Neural cell (in vitro differentiated cells): ENCODE measurements around the gene SS18L1. TPM values are rescaled to one million over a fixed set of nuclear protein-coding genes. Genes with fewer than 3 reads are reported as not detected.

ENCODE experiments used
- H2AFZ ChIP-seq: fragments of 200-600, 300-800 bp; sonication (generic), shearing (Covaris generic); 2 replicates; pipeline ENCODE4 v1.6.0; 2014; ENCODE audit warnings: low read depth, mild to moderate bottlenecking, antibody characterized with exemption, low read length, moderate library complexity
- H3F3A ChIP-seq: fragments of 200-600 bp; shearing (Covaris generic); 2 replicates; pipeline ENCODE4 v1.6.1; 2016; ENCODE audit warnings: mild to moderate bottlenecking, moderate library complexity, mixed read lengths, antibody characterized with exemption, low read length; ENCODE audit not compliant: insufficient read depth, poor library complexity, severe bottlenecking
- H3K27ac ChIP-seq: fragments of 200-600, 300-800 bp; sonication (generic), shearing (Covaris generic); 2 replicates; pipeline ENCODE4 v1.5.1; 2014; ENCODE audit warnings: mild to moderate bottlenecking, low read length, moderate library complexity
- H3K27me3 ChIP-seq: fragments of 300-800, 200-600 bp; sonication (generic), shearing (Covaris generic); 2 replicates; pipeline ENCODE4 v1.6.0; 2014; ENCODE audit warnings: mild to moderate bottlenecking, low read depth, low read length, moderate library complexity; ENCODE audit not compliant: insufficient read depth
- H3K36me3 ChIP-seq: fragments of 300-800, 200-600 bp; sonication (generic), shearing (Covaris generic); 2 replicates; pipeline ENCODE4 v1.5.1; 2014; ENCODE audit warnings: mild to moderate bottlenecking, antibody characterized with exemption, low read length, moderate library complexity; ENCODE audit not compliant: insufficient read depth
- H3K4me2 ChIP-seq: fragments of 300-800, 200-600 bp; sonication (generic), shearing (Covaris generic); 2 replicates; pipeline ENCODE4 v1.6.0; 2014; ENCODE audit warnings: mild to moderate bottlenecking, low read length
- H3K4me3 ChIP-seq: fragments of 300-800, 200-600 bp; sonication (generic), shearing (Covaris generic); 2 replicates; pipeline ENCODE4 v1.5.1; 2014; ENCODE audit warnings: mild to moderate bottlenecking, low read length, moderate library complexity
- H3K79me2 ChIP-seq: fragments of 200-600 bp; shearing (Covaris generic); replicated peaks from 2 replicates; pipeline ENCODE4 v1.6.0; 2014; ENCODE audit warnings: mild to moderate bottlenecking, low read length, moderate library complexity; ENCODE audit not compliant: insufficient read depth
- H3K9ac ChIP-seq: fragments of 300-800, 200-600 bp; sonication (generic), shearing (Covaris generic); 2 replicates; pipeline ENCODE4 v1.6.1; 2016; ENCODE audit warnings: mild to moderate bottlenecking, low read length, mixed read lengths
- H3K9me2 ChIP-seq: fragments of 200-600 bp; shearing (Covaris generic); 2 replicates; pipeline ENCODE4 v1.6.1; 2016; ENCODE audit warnings: mild to moderate bottlenecking, low read length, mixed read lengths; ENCODE audit not compliant: insufficient read depth
- H3K9me3 ChIP-seq: fragments of 200-600, 300-800 bp; sonication (generic), shearing (Covaris generic); 2 replicates; pipeline ENCODE4 v1.6.1; 2016; ENCODE audit warnings: mild to moderate bottlenecking, mixed run types, low read length, moderate library complexity, mixed read lengths
- H4K20me1 ChIP-seq: fragments of 200-600 bp; shearing (Covaris generic); 2 replicates; pipeline ENCODE4 v1.6.1; 2016; ENCODE audit warnings: mild to moderate bottlenecking, mixed run types; ENCODE audit not compliant: insufficient read depth
- CTCF ChIP-seq: fragments of 450-650 bp; IDR thresholded peaks from 2 replicates; pipeline ENCODE4 v1.5.1; 2014; ENCODE audit warnings: antibody characterized with exemption, mild to moderate bottlenecking, moderate library complexity; ENCODE audit not compliant: poor library complexity, severe bottlenecking
- EP300 ChIP-seq: fragments of 450-650 bp; conservative IDR thresholded peaks from 2 replicates; pipeline ENCODE4 v1.6.1; 2014; ENCODE audit warnings: antibody characterized with exemption, mild to moderate bottlenecking, moderate library complexity; ENCODE audit not compliant: poor library complexity, severe bottlenecking
- EZH2 ChIP-seq: fragments of 200-600, 300-800 bp; shearing (Covaris generic), sonication (generic); IDR thresholded peaks from 2 replicates; pipeline ENCODE4 v1.6.1; 2014; ENCODE audit warnings: antibody characterized with exemption, low read length, borderline replicate concordance, mild to moderate bottlenecking; ENCODE audit not compliant: insufficient read depth, poor library complexity, severe bottlenecking
- MXI1 ChIP-seq: fragments of 450-650 bp; conservative IDR thresholded peaks from 2 replicates; pipeline ENCODE4 v1.6.1; 2014; ENCODE audit warnings: antibody characterized with exemption, mild to moderate bottlenecking; ENCODE audit not compliant: poor library complexity, severe bottlenecking
- POLR2AphosphoS5 ChIP-seq: IDR thresholded peaks from 2 replicates; pipeline ENCODE4 v1.6.1; 2012
- RAD21 ChIP-seq: fragments of 450-650 bp; conservative IDR thresholded peaks from 2 replicates; pipeline ENCODE4 v1.6.1; 2014; ENCODE audit warnings: antibody characterized with exemption, mild to moderate bottlenecking, moderate library complexity
- REST ChIP-seq: IDR thresholded peaks from 2 replicates; pipeline ENCODE4 v1.6.1; 2012; ENCODE audit warnings: borderline replicate concordance
- SMC3 ChIP-seq: fragments of 450-650 bp; conservative IDR thresholded peaks from 2 replicates; pipeline ENCODE4 v1.6.1; 2014; ENCODE audit warnings: antibody characterized with exemption, mild to moderate bottlenecking, moderate library complexity; ENCODE audit not compliant: poor library complexity
- TAF1 ChIP-seq: IDR thresholded peaks from 2 replicates; pipeline ENCODE4 v1.6.1; 2012; ENCODE audit warnings: low read depth
- polyA plus RNA-seq: library from polyadenylated mRNA; depleted of rRNA; stranded (reverse); fragments of >200 nt; gene quantifications from 2 replicates; pipeline ENCODE4 v1.2.3, GENCODE V29; 2014

Gene SS18L1
- polyA plus RNA-seq, 1 donor from 2014 or later, result 117 TPM

GRCh38 chr20:62182469-62183425, 39.2 kb downstream of the SS18L1 start, which contains the start of gene MTG2:
MTG2 (plus strand) TSS chr20:62183028; CDS start chr20:62193421, 10,393 bp downstream.
- peak within 1 kb of the TSS; percentile 92 for H3K4me2 ChIP-seq
- H2AFZ ChIP-seq, result peak within 1 kb of the TSS; percentile 84
- TF ChIP-seq REST (no peak), SMC3 (peak; percentile 62), EP300 (peak; percentile 59), TAF1 (no peak), CTCF (peak; percentile 29), POLR2AphosphoS5 (peak; percentile 88), RAD21 (peak; percentile 59), MXI1 (peak; percentile 94)
- H3F3A ChIP-seq, result peaks cover 5% of the 10 kb centered on the region
- no peaks in the 10 kb centered on the region for H3K9me2 ChIP-seq
- no peaks in the 10 kb centered on the region for H3K27me3 ChIP-seq
- peak within 1 kb of the TSS; percentile 93 for H3K4me3 ChIP-seq
- H4K20me1 ChIP-seq, result no peaks in the 10 kb centered on the region
- no peaks in the 10 kb centered on the region for H3K36me3 ChIP-seq
- no peaks in the 10 kb centered on the region for H3K9me3 ChIP-seq
- peaks cover 17% of the 10 kb centered on the region for H3K79me2 ChIP-seq
- peak within 1 kb of the TSS; percentile 73 for H3K27ac ChIP-seq
- H3K9ac ChIP-seq, result peak within 1 kb of the TSS; percentile 88

- H3K79me2 ChIP-seq, result peaks cover 18% of the 10 kb centered on the region
- H3K36me3 ChIP-seq, result no peaks in the 10 kb centered on the region
- H3K9ac ChIP-seq, result peak overlapping the region; percentile 88
- peak overlapping the region; percentile 93 for H3K4me3 ChIP-seq
- peak overlapping the region; percentile 73 for H2AFZ ChIP-seq
- peak overlapping the region; percentile 73 for H3K27ac ChIP-seq
- no peaks in the 10 kb centered on the region for H3K9me3 ChIP-seq
- no peak for TF ChIP-seq RAD21
- no peak for TF ChIP-seq EZH2
- TF ChIP-seq CTCF, result no peak
- no peak for TF ChIP-seq SMC3
- no peak for TF ChIP-seq REST
- no peak for TF ChIP-seq MXI1
- TF ChIP-seq EP300, result no peak
- no peak for TF ChIP-seq POLR2AphosphoS5
- no peak for TF ChIP-seq TAF1
- H3K9me2 ChIP-seq, result no peaks in the 10 kb centered on the region
- H3F3A ChIP-seq, result peaks cover 5% of the 10 kb centered on the region
- H4K20me1 ChIP-seq, result no peaks in the 10 kb centered on the region
- H3K27me3 ChIP-seq, result no peaks in the 10 kb centered on the region
- peak overlapping the region; percentile 92 for H3K4me2 ChIP-seq
Observed at GRCh38 chr20:62183426-62184142, 40.0 kb downstream of the SS18L1 start.
